T-helper 1 cell treated with Interleukin-12 subunit alpha and Interleukin-12 subunit beta and Interleukin-4 antibody, amounts not matched to agents 30 μg/mL and 1 μg/mL, for 36 hours (primary cell): ENCODE measurements around the gene PDAP1.
A peak's percentile ranks its signal among the peaks of the same experiment; 100 is the strongest.
"Not testable (repeated sequence)": the region's sequence is repeated elsewhere in the genome, so short reads cannot be mapped to it uniquely, and the experiment has no call there.

Source experiments
- H3K27ac Mint-ChIP-seq: one replicate; pipeline ENCODE4 v1.8.0; 2021; ENCODE audit warnings: mild to moderate bottlenecking, mixed read lengths
- H3K27me3 Mint-ChIP-seq: one replicate; pipeline ENCODE4 v1.8.0; 2021; ENCODE audit warnings: low read depth, mixed read lengths
- H3K36me3 Mint-ChIP-seq: one replicate; pipeline ENCODE4 v1.8.0; 2021; ENCODE audit warnings: low read depth, mixed read lengths
- H3K4me1 Mint-ChIP-seq: one replicate; pipeline ENCODE4 v1.8.0; 2021; ENCODE audit warnings: low read depth, mixed read lengths
- H3K4me3 Mint-ChIP-seq: one replicate; pipeline ENCODE4 v1.8.0; 2021; ENCODE audit warnings: mild to moderate bottlenecking, moderate library complexity, mixed read lengths
- H3K9me3 Mint-ChIP-seq: one replicate; pipeline ENCODE4 v1.8.0; 2021; ENCODE audit warnings: mixed read lengths

PDAP1 gene

DNA sequence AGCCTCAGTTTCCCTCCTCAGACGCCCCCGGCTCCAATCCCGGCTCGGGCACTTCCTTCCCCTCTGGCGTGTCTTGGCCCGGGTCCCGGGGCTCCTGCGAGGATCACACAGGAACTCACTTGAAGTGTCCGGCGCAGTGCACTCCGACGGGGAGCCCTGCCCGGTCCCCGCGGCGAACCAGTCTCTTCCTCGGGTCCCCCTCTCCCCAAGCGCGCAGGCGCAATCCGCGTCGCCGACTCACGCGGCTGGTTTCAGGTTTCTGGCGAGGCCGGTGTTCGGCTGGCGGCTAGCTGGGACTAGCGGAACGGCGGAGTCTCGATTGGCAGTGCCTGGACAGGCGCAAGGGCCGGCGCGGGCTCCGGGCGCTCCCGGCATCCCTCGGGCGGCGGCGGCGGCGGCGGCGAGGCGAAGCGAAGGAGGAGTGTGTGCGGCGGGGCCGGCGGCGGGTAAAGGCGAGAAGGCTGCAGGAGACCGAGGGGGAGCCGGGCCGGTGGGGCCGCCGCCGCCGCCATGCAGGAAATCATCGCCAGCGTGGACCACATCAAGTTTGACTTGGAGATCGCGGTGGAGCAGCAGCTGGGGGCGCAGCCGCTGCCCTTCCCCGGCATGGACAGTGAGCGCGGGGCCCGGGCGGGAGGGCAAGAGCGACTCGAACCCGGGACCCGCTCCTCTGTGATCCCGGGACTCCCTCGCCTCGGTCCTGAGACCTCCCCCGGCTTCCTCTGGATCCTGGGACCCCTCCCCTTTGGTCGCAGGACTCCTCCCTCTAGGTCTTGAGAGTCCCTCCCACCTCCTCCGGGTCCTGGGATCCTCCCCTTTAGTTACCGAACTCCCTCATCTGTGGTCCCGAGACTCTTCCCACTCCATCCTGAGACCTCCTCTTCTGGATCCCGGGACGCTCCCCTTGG, 30.4 kb upstream of the PDAP1 start, which contains the start of the genes CPSF4 and PTCD1:
TSS of gene CPSF4 (plus strand) at position 371 of the 908 bp plus-strand sequence. CDS start at position 511, 140 bp downstream.
TSS of gene PTCD1 (minus strand) at position 226 of the 908 bp plus-strand sequence. CDS start 3,556 bp downstream, outside the sequence.
- Mint-ChIP-seq H3K27me3 (no peaks in the 10 kb centered on the region), H3K36me3 (peaks cover 13% of the 10 kb centered on the region), H3K4me3 (peak within 1 kb of the TSS; percentile 97), H3K27ac (peak within 1 kb of the TSS; percentile 90), H3K9me3 (no peaks in the 10 kb centered on the region), H3K4me1 (peaks cover 24% of the 10 kb centered on the region)

DNA sequence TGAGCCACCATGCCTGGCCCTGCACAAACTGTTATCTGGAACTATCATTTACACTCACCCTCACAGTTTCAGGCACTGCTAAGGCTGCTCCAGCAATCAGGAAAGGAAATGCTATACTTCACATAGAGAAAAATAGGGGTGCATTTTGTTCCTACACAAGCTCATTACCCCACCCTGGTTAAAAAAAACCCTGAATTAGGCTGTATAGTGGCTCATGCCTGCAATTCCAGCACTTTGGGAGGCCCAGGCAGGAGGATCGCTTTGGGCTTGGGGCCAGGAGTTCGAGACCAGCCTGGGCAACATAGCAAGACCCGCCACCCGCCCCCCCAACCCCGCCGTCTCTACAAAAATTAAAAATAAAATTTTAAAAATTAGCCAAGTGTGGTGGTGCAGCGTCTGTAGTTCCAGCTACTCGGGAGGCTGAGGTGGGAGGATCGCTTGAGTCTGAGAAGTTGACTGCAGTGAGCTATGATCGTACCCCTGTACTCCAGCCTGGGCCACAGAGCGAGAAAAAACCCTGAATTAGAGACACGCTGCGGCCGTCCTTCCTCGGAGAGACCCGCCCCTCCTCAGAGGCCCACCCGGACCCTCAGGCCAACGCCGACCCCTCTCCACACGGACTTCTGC, 29.7 kb upstream of the PDAP1 start:
- H3K9me3 Mint-ChIP-seq = no peaks in the 10 kb centered on the region
- peak overlapping the region; percentile 97 for H3K4me3 Mint-ChIP-seq
- peaks cover 15% of the 10 kb centered on the region for H3K36me3 Mint-ChIP-seq
- H3K27me3 Mint-ChIP-seq = no peaks in the 10 kb centered on the region
- peak overlapping the region; percentile 90 for H3K27ac Mint-ChIP-seq
- peaks cover 21% of the 10 kb centered on the region for H3K4me1 Mint-ChIP-seq

DNA sequence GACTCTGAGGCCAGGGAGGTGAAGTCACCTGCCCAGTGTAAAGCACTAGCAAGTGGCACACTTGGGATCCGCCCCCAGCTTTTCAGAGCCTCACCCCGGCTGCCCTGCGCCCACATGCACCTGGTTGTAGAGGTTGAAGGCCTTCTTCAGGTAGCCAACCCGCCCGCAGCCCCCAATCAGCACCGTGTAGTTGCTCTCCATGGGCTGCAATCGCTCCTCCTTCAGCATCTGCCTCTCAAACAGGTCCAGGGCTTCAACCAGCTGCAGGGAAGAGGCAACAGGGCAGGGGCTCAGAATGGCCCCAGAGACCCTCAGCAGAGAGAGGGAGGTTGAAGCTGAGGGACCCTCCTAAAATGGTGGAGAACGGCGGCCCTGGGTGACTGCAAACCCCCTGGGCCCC, 24.8 kb upstream of the PDAP1 start:
- Mint-ChIP-seq H3K36me3 (peaks cover 17% of the 10 kb centered on the region), H3K4me1 (peaks cover 5% of the 10 kb centered on the region), H3K27me3 (no peaks in the 10 kb centered on the region), H3K4me3 (no peak overlapping the region), H3K9me3 (no peaks in the 10 kb centered on the region), H3K27ac (no peak overlapping the region)

DNA sequence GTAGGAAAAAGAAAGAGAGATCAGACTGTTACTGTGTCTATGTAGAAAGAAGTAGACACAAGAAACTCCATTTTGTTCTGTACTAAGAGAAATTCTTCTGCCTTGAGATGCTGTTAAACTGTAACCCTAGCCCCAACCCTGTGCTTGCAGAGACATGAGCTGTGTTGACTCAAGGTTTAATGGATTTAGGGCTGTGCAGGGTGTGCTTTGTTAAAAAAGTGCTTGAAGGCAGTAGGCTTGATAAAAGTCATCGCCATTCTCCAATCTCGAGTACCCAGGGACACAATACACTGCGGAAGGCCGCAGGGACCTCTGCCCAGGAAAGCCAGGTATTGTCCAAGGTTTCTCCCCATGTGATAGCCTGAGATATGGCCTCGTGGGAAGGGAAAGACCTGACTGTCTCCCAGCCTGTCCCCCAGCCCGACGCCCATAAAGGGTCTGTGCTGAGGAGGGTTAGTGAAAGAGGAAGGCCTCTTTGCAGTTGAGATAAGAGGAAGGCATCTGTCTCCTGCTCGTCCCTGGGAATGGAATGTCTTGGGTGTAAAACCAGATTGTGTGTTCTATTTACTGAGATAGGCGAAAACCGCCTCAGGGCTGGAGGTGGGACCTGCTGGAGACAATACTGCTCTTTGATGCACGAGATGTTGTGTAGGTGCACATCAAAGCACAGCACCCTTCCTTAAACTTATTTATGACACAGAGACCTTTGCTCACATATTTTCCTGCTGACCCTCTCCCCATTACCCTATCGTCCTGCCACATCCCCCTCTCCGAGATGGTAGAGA, 23.6 kb upstream of the PDAP1 start:
- not testable (repeated sequence) for H3K9me3 Mint-ChIP-seq, H3K27me3 Mint-ChIP-seq, H3K4me3 Mint-ChIP-seq, H3K4me1 Mint-ChIP-seq, H3K27ac Mint-ChIP-seq
- peaks cover 20% of the 10 kb centered on the region for H3K36me3 Mint-ChIP-seq

DNA sequence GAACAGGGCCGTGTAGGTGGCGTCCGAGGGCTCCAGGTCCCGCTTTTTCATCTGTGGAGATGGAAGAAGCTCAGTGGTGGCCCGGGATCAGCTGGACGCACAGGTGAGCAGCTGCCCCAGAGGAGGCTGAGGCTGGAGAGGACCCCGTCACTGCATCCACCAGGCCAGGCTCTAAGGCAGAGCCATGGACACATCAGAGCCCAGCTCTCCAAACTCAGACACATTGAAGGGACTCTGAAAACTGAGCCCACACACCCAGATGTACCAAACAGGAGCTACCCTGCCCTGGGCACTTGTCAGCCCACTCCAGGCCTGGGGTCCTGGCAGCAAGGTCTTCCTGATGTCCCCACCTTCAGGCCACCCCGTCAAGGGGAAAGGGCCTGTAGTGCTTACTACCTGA, 21.4 kb upstream of the PDAP1 start:
- Mint-ChIP-seq H3K9me3 (no peaks in the 10 kb centered on the region), H3K27ac (no peak overlapping the region), H3K4me3 (no peak overlapping the region), H3K4me1 (no peaks in the 10 kb centered on the region), H3K27me3 (no peaks in the 10 kb centered on the region), H3K36me3 (peaks cover 22% of the 10 kb centered on the region)

DNA sequence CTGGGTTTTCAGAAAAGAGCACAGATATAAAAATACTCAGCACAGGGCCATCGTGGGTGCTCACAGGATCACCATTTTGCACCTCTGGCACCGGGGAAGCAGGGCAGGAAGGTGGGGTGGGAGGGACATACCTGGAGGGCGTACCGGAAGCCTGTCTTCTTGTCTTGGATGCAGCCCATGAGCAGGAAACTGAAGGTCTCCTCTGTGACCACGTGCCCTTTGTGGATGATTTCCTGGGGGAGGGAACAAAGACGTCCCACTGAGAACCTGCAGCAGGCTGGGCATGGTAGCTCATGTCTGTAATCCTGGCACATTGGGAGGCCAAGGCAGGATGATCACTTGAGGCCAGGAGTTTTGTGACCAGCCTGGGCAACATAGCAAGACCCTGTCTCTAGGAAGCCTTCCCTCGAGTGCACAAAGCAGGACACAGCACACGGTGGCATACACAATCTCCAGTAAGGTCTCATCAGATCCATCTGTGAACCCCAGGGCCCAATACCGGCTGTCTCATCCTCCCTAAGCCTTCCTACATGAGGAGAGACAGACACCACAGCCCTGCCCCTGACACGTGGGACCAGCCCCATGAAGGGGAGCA, 20.7 kb upstream of the PDAP1 start:
- Mint-ChIP-seq H3K9me3 (no peaks in the 10 kb centered on the region), H3K4me3 (no peak overlapping the region)

DNA sequence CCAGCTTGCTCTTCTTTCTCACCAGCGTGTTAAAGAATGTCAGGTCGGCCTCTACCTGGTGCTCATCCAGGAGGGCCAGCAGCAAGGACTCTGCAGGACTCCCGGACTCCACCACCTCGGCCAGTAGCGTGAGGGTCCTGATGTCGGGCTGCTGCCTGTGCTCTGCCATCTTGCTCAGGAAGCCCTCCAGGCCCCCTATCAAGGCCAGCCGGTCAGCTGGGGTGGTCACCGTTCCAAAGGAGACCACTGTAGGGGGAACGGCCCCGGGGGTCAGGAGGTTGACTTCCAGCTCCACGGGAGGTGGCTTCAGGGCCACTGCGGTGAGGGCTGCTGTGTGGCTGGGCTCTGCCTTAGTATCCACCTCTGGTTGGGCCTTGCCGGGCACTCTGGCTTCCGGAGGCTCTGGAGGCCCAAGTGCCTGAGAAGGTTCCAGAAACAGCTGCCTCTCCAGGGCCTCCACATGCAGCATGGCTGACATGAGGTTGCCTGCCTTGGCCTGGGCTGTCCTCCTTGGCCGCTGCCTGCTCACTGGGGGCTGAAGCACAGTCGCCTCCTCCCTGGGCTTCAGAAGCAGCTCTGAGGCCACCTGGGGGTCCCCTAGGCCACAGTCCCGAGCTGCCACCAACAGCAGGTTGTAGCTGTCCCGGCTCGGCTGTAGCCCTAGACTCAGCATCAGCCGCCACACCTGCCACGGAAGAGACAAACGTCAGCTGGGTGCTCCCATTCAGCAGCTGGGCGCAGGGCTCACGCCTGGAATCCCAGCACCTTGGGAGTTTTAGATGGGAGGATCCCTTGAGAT, 16.7 kb upstream of the PDAP1 start:
- Mint-ChIP-seq H3K9me3 (no peaks in the 10 kb centered on the region), H3K36me3 (peaks cover 17% of the 10 kb centered on the region), H3K27ac (no peak overlapping the region), H3K27me3 (no peaks in the 10 kb centered on the region), H3K4me1 (no peaks in the 10 kb centered on the region), H3K4me3 (no peak overlapping the region)

More for the DNA sequence above, 20.7 kb upstream of the PDAP1 start:
- H3K27me3 Mint-ChIP-seq = no peaks in the 10 kb centered on the region
- H3K36me3 Mint-ChIP-seq = peaks cover 22% of the 10 kb centered on the region
- H3K4me1 Mint-ChIP-seq = no peaks in the 10 kb centered on the region
- H3K27ac Mint-ChIP-seq = no peak overlapping the region

DNA sequence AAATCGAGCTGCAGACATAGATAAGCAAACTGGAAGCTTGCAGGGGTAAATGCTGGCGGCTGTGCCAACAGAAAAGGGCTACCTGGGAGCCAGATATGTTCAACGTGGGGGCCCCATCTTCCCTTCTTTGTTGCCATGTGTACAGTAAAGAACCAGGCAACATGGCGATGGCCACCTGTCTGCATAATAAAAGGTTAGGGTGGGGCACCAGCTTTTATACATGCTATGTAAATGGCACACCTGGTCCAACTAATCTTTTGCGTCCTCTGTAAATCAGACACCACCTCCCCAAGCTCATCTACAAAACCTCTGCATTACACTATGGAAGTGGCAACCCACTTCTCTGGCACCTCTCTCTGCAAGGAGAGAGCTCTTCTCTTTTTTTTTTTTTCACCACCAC, 14.2 kb upstream of the PDAP1 start:
- no peak overlapping the region for H3K4me3 Mint-ChIP-seq
- no peaks in the 10 kb centered on the region for H3K27me3 Mint-ChIP-seq
- H3K4me1 Mint-ChIP-seq = no peaks in the 10 kb centered on the region
- H3K27ac Mint-ChIP-seq = no peak overlapping the region
- peaks cover 22% of the 10 kb centered on the region for H3K36me3 Mint-ChIP-seq
- no peaks in the 10 kb centered on the region for H3K9me3 Mint-ChIP-seq

DNA sequence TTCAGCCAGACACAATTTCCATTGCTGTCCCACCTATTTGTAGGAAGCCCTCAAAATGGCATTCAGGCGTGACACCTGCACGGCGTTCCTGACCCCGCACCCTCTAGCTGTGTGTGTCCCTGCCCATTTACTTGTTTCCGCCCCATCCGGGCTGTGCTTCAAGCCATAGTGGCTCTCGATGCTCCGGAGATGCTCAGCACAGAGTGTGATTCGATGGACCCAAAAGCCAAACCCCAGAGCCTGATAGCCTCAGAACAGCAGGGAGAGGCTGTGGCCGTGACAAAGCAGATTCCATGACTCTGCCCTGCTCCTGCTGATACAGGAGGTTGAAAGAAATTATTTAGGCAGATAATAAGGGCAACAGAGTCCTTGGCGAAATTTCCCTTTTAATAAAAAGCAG, 13.8 kb upstream of the PDAP1 start:
- Mint-ChIP-seq H3K27me3 (no peaks in the 10 kb centered on the region), H3K36me3 (peaks cover 26% of the 10 kb centered on the region), H3K27ac (no peak overlapping the region), H3K9me3 (no peaks in the 10 kb centered on the region), H3K4me3 (no peak overlapping the region), H3K4me1 (peaks cover 3% of the 10 kb centered on the region)

DNA sequence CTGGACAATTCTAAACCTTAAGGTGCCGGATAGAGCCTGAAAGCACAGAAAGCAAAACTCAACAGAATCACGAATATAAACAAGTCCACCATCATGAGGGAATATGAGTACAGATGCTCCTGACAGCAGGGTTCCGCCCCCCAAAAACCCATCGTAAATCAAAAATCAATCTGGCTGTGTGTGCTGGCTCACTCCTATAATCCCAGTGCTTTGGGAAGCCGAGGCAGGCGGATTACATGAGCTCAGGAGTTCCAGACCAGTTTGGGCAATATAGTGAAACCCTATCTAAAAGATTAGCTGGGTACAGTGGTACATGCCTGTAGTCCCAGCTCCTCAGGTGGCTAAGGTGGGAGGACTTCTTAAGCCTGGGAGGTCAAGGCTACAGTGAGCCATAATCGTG, 12.6 kb upstream of the PDAP1 start:
- H3K4me1 Mint-ChIP-seq = peaks cover 6% of the 10 kb centered on the region
- H3K4me3 Mint-ChIP-seq = no peak overlapping the region
- H3K36me3 Mint-ChIP-seq = peaks cover 36% of the 10 kb centered on the region
- H3K27me3 Mint-ChIP-seq = no peaks in the 10 kb centered on the region
- H3K9me3 Mint-ChIP-seq = no peaks in the 10 kb centered on the region
- H3K27ac Mint-ChIP-seq = no peak overlapping the region

DNA sequence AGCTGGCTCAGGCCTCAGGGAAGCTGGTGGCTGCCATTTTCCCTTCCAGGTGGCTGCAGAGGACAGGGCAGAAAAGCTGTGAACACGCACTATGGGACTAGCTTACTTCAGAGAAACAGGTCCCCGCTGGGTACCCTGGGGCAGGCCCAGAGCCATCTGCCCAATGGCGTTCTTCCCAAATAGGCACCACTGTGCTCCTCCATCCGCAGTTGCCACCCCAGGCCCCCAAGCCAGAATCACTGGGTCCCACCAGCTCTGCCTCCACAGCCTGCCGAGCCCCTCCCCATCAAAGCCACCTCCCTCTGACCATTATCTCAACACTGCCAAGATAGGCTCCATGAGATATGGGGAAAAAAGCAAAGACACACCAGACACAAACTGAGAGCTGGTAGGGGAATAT, 11.8 kb upstream of the PDAP1 start:
- peaks cover 37% of the 10 kb centered on the region for H3K36me3 Mint-ChIP-seq
- no peak overlapping the region for H3K4me3 Mint-ChIP-seq
- H3K27me3 Mint-ChIP-seq = no peaks in the 10 kb centered on the region
- H3K9me3 Mint-ChIP-seq = no peaks in the 10 kb centered on the region
- peak overlapping the region; percentile 22 for H3K27ac Mint-ChIP-seq
- peaks cover 8% of the 10 kb centered on the region for H3K4me1 Mint-ChIP-seq

DNA sequence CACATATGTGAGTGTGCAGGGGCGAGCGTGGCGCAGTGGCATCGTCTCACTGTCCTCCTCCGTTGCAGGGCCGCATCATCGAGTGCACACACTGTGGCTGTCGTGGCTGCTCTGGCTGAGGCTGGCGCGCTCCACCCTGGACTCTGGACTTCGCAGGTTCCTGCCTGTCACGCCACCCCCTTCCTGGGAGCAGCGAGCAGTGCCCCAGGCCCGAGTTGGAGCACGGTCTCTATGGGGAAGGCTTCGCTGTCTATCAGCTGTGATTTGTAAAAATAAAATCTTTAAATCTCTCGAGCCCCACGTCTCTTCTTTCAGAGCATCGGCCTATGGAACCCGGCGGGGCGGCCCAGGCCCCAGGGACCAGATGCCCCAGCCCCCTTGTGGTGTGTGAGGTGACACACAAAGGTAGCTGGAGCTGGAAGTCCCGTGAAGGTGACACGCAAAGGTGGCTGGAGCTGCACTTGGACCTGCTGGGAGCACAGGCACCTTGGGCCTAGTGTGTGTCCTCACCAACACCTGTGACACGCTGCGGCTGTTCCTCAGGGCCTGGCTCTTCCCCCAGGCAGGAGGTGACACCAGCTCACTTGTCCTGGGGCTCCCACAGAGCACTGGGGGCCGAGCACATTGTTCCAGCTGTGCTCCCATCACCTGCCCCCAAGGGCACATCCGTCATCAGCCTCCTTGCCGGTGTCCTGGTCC, 11.1 kb upstream of the PDAP1 start:
- H3K9me3 Mint-ChIP-seq = no peaks in the 10 kb centered on the region
- peaks cover 10% of the 10 kb centered on the region for H3K4me1 Mint-ChIP-seq
- H3K4me3 Mint-ChIP-seq = no peak overlapping the region
- no peaks in the 10 kb centered on the region for H3K27me3 Mint-ChIP-seq
- no peak overlapping the region for H3K27ac Mint-ChIP-seq
- H3K36me3 Mint-ChIP-seq = peaks cover 43% of the 10 kb centered on the region

DNA sequence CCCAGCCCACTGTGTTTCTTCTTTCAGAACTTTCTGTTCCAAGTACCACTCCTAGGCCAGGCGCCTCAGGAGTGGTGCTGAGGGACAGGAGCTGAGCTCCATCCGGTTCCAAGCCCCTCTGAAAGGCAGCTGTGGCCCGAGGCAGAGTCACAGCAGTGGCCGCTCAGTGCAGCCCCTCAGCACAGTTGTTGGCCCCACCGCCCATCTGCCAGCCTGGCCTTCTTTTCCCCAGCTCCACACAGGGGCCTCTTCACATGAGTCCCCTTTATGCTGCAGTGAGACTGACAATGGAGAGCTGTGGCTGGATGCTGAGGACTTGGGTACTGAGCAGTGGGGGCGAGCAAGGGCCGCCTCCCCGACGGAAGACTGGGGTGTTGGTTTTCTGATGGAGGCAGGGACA, 9.9 kb upstream of the PDAP1 start:
- Mint-ChIP-seq H3K36me3 (peaks cover 41% of the 10 kb centered on the region), H3K27ac (no peak overlapping the region), H3K4me1 (peaks cover 10% of the 10 kb centered on the region), H3K27me3 (no peaks in the 10 kb centered on the region), H3K9me3 (no peaks in the 10 kb centered on the region), H3K4me3 (no peak overlapping the region)
